GM18505 (cell line): ENCODE results near the gene RCL1.

ENCODE experiments used
- ATAC-seq: cut with Tn5 transposase; IDR thresholded peaks from one replicate; pipeline ENCODE4 v1.9.1; 2021; ENCODE audit not compliant: unreplicated experiment
- POLR2A ChIP-seq: IDR thresholded peaks from 4 replicates; pipeline ENCODE4 v1.6.1; 2011; ENCODE audit warnings: borderline replicate concordance; ENCODE audit not compliant: insufficient read depth, insufficient read length; ENCODE audit errors: extremely low read depth

The RCL1 gene

DNA sequence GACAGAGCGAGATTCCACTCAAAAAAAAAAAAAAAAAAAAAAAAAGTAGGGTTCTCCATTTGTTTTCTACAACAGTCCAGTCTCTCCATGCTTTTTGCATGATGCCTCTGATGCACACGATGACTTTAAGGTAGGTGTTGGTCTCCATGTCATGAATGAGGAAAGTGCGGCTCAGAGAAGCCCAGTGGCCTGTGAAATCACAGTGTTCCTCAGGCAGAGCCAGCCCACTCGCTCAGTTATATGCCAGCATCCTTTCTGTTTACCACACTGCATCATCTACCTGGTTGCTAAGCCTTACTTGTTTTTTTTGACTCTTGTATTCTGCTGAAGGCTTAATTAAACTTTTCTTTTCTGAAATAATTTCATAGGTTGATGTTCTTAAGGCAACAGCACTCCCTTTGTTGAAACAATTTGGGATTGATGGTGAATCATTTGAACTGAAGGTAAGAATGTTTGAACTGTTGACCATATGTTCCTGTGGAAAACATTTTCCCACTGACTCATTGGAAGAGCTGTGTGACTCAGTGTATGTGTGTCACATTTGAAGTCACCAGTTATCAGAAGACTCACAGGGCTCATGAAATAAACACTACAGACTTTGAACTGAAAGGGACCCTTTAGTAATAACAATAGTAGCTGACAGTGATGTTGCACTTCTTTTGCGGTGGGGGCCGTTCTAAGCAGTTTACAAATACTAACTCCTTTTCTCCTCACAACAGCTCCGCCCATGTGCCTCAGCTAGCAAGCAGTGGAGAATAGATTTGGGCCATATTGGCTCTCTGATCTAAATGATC, 40.2 kb downstream of the RCL1 start:
- TF ChIP-seq POLR2A, result no peak
- no peak for ATAC-seq

DNA sequence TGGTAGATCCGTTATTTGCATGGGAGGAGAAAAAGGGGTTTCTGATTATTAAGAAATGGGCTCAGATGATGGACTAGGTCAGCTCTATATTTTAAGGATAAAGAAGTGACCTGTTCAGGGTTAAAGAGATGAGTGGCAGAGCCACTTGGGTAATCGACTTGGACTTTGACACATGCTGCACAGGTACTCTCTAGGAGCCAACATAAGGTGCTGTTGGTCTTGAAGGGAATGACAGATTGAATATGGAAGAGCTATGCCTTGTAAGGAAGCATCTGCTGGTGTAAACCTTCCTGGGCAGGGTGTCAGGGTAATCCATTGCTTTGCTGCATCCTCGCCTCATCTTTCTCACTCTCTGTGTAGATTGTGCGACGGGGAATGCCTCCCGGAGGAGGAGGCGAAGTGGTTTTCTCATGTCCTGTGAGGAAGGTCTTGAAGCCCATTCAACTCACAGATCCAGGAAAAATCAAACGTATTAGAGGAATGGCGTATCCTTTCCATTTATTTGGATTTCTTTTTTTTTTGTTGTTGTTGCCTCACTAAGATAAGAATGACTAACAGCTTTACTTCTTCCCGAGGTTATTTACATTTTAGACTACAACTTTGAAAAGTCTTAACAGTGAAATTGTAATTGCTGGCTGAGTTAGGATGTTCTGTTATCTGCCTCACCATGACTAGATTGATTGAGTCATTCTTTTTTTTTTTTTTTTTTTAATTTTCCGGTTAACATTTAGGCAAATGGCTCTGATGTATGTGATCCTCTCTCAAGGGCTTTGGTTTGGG, 41.2 kb downstream of the RCL1 start:
- no peak for ATAC-seq
- no peak for TF ChIP-seq POLR2A

DNA sequence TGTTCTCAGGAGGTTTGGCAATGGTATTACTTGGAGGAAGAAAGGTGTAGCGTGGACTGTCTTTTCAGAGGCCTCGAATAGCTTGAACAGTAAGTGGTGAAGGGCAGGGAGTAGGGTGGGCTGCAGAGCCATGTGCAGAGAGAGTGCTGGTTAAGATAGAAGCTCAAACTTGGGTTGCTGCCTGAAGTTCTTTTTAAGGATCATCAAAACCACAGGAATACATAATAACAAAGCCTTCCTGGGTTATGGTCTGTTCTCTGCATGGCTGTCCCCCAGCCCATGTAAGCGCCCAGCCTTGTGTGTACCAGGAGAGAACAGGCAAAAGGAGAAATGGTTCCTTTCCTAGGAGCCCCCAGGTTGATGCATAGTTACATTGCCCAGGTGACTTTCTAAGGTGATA, 43.9 kb downstream of the RCL1 start:
- no peak for ATAC-seq

DNA sequence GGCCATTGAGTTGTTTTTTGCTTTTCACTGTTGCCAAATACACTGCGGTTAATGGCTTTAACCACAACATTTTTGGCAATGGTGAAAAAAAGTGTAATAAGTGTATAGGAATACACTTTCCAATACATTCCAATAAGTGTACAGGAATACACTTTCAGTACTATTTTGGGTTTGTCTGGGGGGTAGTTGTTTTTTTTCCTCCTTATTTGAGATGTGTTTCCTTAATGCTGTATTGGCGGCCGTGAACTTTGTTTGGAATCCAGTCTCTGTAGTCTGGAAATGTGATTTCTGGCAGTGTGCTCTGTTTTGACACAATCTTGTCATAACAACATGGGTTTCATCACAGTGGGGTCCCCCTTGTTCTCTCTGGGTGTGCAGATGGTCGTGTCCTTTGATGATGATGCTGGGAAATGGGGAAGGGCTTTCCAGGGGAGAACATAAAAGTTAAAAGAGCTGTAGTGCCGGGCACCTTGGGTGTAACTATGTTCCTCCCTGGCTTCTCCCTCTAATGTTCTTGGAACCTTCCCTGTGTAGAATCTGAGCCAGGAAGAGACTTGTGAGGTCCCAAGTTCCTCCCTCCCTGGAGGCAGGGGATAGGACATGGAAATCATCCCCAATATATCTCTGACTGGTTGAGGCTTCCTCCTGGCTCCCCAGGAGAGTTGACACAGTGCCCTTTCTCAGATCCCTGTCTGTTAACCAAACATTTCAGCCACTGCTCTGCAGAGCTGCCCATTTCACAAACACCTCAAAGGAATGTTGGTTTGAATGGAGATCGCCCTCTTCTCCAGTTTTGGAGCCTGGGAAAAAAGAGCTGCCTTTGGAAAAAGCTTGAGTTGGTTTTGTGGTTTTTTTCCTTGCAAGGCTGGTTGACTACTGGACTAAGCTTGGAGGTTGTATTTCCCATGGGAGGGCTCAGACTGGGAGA, 44.8 kb downstream of the RCL1 start:
- no peak for TF ChIP-seq POLR2A
- no peak for ATAC-seq

More for the DNA sequence above, 43.9 kb downstream of the RCL1 start:
- no peak for TF ChIP-seq POLR2A

DNA sequence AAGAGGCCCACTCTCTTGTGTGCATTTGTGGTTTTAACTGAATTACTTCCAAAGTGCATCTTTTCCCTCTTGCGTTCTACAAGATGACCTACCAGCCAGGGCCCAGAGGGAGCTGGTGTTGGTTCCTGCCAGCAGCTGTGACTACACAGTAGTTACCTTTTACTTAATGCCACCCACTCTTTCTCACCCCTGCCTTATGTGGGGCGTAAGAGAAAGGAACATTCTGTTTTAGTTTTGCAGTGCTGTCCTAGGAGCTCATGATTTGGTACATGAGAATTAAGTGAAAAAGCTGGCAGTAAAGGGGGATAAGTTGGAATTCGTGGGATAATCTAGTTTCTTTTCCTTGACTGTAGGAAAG, 45.4 kb downstream of the RCL1 start:
- no peak for TF ChIP-seq POLR2A
- ATAC-seq, result no peak

DNA sequence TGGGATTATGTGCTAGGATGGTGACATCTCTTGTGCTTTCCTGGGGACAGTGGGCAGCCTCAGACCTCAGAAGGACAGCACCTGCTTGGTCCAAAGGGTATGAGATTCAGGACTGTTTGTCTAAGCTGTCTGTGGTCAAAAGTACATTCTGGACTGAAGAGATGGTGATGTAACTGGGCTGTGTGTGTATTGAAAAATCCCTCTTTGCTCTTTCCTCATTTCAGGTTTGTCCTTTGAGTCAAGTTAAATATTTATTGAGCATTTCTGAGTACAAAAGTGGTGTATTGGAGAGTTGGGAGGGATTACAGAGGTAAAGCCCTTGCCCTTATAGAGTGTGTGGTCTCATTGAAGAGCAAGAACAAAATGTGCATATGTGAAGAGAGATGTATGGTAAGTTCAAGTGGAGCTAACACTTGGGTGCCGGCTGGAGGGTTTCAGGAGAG, 46.7 kb downstream of the RCL1 start:
- TF ChIP-seq POLR2A, result no peak
- ATAC-seq, result no peak

DNA sequence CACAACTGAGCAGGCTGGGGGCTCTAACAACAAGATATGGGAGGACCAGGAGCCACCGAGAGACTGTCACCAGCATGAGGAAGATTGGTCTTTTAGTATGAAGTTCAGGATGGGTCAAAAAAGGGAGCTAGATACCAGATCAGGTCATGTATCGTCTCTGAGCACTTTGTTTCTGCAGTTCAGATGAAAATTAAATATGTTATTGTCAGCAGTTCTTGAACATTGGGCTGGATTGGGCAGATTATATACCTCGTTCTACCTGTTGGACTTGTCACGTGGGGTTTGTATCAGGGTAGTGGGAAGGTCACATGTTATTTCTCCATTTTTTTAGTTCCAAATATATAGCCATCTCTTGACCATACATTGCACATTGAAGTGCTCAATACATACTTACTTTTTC, 47.3 kb downstream of the RCL1 start:
- TF ChIP-seq POLR2A, result no peak
- no peak for ATAC-seq

DNA sequence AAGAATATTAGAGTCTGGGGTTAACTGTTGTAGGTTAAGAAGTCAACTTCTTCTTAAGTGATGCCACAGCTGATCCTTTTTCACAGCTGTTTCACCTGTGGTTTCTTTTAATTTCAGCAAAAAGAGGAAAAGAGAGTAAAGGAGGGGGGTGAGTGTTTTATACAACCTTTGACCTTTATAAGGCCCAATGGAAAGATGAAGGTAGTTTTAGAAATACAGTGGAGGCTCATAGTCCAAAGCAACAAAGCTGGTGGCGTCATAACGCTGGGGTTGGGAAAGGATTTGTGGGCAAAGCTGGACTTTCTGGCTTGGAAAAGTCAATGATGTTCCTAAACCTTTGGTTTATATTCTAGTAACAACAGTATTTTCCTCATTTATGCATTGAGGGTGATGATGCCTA, 49.5 kb downstream of the RCL1 start:
- no peak for TF ChIP-seq POLR2A
- ATAC-seq, result no peak

DNA sequence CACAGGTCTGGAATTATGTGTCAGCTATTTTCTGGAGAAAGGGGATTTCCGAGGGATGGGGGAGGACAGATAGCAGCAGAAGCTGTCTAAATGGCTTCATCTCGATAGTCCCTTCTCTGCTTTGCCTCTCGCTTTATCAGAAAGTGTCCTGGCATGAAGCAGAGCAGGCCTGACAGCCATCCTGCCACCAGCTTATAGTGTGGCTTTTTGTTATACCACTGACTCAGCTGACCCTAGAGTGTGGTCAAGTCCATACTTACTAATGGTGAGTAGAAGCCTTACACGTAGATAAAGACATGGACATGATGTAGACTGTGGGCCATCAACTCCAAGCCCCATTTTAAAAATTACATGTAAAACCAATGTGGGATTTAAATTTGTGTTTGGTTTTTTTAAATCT, 50.0 kb downstream of the RCL1 start:
- ATAC-seq, result no peak

DNA sequence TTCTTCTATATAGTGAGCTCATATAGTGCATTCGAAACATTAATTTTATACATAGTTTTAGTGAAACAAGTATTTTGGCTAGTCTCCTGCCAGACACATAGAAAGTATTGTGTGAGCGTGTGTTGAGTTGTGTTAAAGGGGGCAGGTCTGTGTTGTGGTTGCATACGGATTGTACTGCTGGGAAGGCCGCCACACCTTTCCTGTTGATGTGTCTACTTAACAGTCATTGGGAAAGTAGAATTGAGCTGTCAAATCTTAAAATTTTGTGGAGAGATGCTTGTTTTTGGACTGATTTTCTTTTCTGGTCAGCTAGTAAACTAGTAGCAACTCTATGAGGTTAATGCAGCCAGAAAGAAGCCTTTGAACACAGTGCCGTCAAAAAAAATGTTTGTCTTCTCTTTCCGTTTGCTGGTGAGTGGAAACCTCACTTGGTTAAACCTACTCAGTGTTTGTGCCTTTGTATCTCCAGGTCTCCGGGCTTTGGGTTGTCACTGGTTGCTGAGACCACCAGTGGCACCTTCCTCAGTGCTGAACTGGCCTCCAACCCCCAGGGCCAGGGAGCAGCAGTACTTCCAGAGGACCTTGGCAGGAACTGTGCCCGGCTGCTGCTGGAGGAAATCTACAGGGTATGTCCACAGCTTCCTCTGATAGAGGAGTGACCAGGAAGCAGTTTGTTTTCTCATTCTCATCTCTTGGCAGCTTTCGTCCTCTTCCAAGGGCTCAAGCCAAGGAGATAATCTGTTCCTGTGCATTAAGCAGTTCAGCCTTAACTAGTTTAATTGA, 51.5 kb downstream of the RCL1 start:
- ATAC-seq, result no peak

More for the DNA sequence above, 50.0 kb downstream of the RCL1 start:
- no peak for TF ChIP-seq POLR2A

DNA sequence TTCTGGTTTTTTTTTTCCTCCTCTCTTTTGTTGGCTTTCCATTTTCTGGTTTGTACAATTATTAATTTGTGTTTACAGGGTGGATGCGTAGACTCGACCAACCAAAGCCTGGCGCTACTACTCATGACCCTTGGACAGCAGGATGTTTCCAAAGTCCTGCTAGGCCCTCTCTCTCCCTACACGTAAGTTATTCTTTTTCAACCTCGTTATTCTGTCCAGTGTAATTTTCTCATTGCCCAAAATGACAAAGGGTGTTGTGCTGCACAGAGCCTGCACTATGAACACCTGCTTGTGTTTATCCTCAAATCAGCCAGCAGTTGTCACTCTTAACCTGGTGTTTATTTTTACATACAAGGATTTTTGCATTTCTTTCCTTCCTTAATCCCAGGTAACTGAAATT, 56.6 kb downstream of the RCL1 start:
- no peak for ATAC-seq
- no peak for TF ChIP-seq POLR2A

More for the DNA sequence above, 51.5 kb downstream of the RCL1 start:
- no peak for TF ChIP-seq POLR2A

DNA sequence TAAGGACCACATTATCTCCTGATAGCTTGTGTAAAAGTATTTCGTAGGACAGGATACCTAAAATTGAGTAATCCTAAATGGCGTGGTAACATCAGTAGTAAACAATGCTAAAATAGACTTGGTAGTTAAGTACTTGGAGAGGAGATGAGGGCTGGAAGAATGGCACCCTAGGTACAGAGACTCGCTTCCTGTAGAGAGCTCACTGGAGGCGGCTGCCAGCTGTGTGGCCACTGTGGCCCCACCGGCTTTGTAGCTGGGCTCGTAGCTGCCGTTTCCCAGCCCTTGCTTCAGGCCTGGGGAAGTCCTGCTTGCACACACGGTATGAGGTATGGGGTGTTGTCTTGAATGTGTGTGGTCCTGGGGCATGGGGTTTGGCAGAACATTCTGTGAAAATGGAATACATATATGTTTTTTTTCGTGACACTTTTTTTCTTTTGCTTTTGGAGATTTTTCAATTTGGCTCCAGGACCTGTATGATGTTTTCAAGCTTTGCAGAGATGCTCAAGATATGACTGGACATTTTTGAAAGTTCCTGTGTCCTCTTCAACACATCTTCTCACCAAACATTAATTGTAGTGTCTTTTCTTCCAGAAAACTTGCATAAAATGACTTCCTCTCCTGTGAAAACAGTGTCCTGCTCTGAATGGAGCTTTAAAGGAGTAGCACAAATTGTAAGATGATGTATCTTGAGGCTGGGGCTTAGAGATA, 58.0 kb downstream of the RCL1 start:
- TF ChIP-seq POLR2A, result no peak
- ATAC-seq, result no peak

DNA sequence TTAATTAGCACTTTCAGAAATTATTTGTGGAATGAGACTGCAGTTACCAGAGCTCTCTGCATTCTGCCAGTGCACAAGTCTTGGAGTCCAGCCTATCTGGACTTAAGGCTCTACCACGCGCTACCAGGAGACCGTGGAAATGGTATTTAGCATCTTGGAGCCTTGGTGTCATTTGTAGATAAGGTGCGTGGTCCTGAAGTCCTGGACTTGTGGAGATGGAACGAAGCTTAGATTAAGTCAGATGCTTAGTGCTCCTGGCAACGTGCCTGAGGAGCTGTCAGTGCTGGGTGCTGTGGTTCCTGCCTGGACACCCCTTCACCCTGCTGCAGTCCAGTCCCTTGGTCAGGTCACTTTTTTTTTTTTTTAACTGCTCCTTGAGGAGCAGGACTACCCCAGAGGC, 59.7 kb downstream of the RCL1 start:
- no peak for ATAC-seq
- no peak for TF ChIP-seq POLR2A

DNA sequence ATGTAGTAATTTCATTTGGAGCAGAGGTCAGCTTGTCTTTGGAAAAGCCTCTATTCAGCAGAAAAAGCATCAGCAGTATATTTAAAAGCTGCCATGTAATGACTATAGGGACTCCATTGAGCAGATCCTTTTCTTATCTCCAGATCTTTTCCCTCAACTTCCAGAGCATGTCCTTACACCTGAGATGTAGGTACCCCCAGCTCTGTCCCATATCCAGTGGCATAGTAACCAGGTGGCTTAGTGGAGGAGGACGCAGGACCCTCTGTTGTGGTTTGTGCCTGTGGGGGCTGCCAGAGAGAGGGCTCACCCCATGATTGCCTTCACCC, 61.5 kb downstream of the RCL1 start:
- TF ChIP-seq POLR2A, result no peak
- no peak for ATAC-seq
